ENCODE measurements around the gene LBP. TPM values are rescaled to one million over a fixed set of nuclear protein-coding genes. Genes with fewer than 3 reads are reported as not detected.

LBP gene
- total RNA-seq, 1 donor: 1.8 TPM

DNA sequence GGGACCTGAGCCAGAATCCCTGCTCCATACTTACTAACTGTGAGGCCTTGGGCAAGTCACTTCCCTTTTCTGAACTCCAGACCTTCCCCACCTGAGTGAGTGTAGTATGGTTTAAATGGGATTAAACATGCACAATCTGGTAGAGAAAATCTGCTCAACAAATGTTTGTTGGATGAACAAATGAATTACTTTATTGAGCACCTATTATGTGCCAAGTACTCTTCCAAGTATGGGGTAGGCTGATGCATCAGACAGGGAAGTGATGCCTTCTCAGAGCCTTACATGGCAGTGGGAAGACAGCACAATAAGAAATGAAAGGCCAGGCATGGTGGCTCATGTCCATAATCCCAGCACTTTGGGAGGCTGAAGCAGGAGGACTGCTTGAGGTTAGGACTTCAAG is 15.0 kb upstream of the LBP start:
- H3K27me3 ChIP-seq (ENCODE audit: insufficient read depth, low read length): peaks cover 42% of the 10 kb centered on the region
- TF ChIP-seq CTCF (IDR thresholded peaks at IDR 0.05; ENCODE audit: extremely low read depth, low read depth, low read length): no peak
- H3K4me3 ChIP-seq (ENCODE audit: insufficient read depth, low read length): no peak overlapping the region
- no peak overlapping the region for H3K27ac ChIP-seq (ENCODE audit: low read depth, low read length)
- no peaks in the 10 kb centered on the region for H4K20me1 ChIP-seq (ENCODE audit: insufficient read depth, low read length)
- no peaks in the 10 kb centered on the region for H3K36me3 ChIP-seq (ENCODE audit: insufficient read depth, low read length)
- H3K4me1 ChIP-seq (ENCODE audit: insufficient read depth, low read length): no peaks in the 10 kb centered on the region
- H2AFZ ChIP-seq (ENCODE audit: low read length): no peak overlapping the region
- H3K79me2 ChIP-seq (ENCODE audit: insufficient read depth, low read length): no peaks in the 10 kb centered on the region
- no peak for DNase-seq (ENCODE audit: insufficient read length, low spot score, missing footprints)
- no peaks in the 10 kb centered on the region for H3K9me3 ChIP-seq (ENCODE audit: low read depth, low read length)
- no peak overlapping the region for H3K4me2 ChIP-seq (ENCODE audit: insufficient read depth, low read length)

- no peak overlapping the region for H3K27ac ChIP-seq (ENCODE audit: low read depth, low read length)
- no peak overlapping the region for H3K4me3 ChIP-seq (ENCODE audit: insufficient read depth, low read length)
- DNase-seq (ENCODE audit: insufficient read length, low spot score, missing footprints): no peak
- no peaks in the 10 kb centered on the region for H3K79me2 ChIP-seq (ENCODE audit: insufficient read depth, low read length)
- H4K20me1 ChIP-seq (ENCODE audit: insufficient read depth, low read length): no peaks in the 10 kb centered on the region
- no peaks in the 10 kb centered on the region for H3K9me3 ChIP-seq (ENCODE audit: low read depth, low read length)
- H2AFZ ChIP-seq (ENCODE audit: low read length): no peak overlapping the region
- H3K4me2 ChIP-seq (ENCODE audit: insufficient read depth, low read length): no peak overlapping the region
- no peak for TF ChIP-seq CTCF (IDR thresholded peaks at IDR 0.05; ENCODE audit: extremely low read depth, low read depth, low read length)
- no peaks in the 10 kb centered on the region for H3K4me1 ChIP-seq (ENCODE audit: insufficient read depth, low read length)
- no peaks in the 10 kb centered on the region for H3K36me3 ChIP-seq (ENCODE audit: insufficient read depth, low read length)
- peaks cover 45% of the 10 kb centered on the region for H3K27me3 ChIP-seq (ENCODE audit: insufficient read depth, low read length)
Measured at GRCh38 chr20:38331814-38332213, 14.5 kb upstream of the LBP start.

- no peak overlapping the region for H3K27ac ChIP-seq (ENCODE audit: low read depth, low read length)
- DNase-seq (ENCODE audit: insufficient read length, low spot score, missing footprints): no peak
- H4K20me1 ChIP-seq (ENCODE audit: insufficient read depth, low read length): no peaks in the 10 kb centered on the region
- no peak overlapping the region for H2AFZ ChIP-seq (ENCODE audit: low read length)
- H3K36me3 ChIP-seq (ENCODE audit: insufficient read depth, low read length): no peaks in the 10 kb centered on the region
- H3K4me2 ChIP-seq (ENCODE audit: insufficient read depth, low read length): no peak overlapping the region
- no peak overlapping the region for H3K4me3 ChIP-seq (ENCODE audit: insufficient read depth, low read length)
- H3K4me1 ChIP-seq (ENCODE audit: insufficient read depth, low read length): no peaks in the 10 kb centered on the region
- peaks cover 49% of the 10 kb centered on the region for H3K27me3 ChIP-seq (ENCODE audit: insufficient read depth, low read length)
- H3K9me3 ChIP-seq (ENCODE audit: low read depth, low read length): peaks cover 5% of the 10 kb centered on the region
- no peaks in the 10 kb centered on the region for H3K79me2 ChIP-seq (ENCODE audit: insufficient read depth, low read length)
- no peak for TF ChIP-seq CTCF (IDR thresholded peaks at IDR 0.05; ENCODE audit: extremely low read depth, low read depth, low read length)
Measured at GRCh38 chr20:38334016-38334415, 12.3 kb upstream of the LBP start.

DNA sequence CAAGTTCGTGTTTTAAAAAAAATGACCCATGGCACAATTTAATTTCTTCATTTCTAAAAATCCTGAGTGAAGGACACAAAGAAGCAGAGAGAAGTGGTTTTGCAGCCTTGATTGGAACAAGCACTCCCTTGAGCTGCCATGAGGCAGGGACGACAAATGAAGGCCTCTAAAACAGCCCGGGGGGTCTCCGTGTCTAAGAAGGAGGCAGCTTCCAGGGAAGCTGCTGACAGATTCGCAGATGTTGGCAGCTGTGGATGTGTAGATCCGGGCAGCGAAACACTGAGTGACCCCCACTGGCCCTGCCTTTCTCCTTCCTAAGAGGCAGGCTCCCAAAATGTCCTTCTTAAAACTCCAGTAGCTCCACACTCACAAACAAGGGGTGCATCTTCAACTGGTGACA is 9.6 kb upstream of the LBP start:
- Histone ChIP-seq H3K27ac (ENCODE audit: low read depth, low read length) (no peak overlapping the region), H3K79me2 (ENCODE audit: insufficient read depth, low read length) (no peaks in the 10 kb centered on the region), H3K36me3 (ENCODE audit: insufficient read depth, low read length) (no peaks in the 10 kb centered on the region), H3K4me3 (ENCODE audit: insufficient read depth, low read length) (no peak overlapping the region), H3K4me1 (ENCODE audit: insufficient read depth, low read length) (no peaks in the 10 kb centered on the region), H3K4me2 (ENCODE audit: insufficient read depth, low read length) (no peak overlapping the region), H4K20me1 (ENCODE audit: insufficient read depth, low read length) (no peaks in the 10 kb centered on the region), H3K27me3 (ENCODE audit: insufficient read depth, low read length) (peaks cover 43% of the 10 kb centered on the region), H3K9me3 (ENCODE audit: low read depth, low read length) (peaks cover 5% of the 10 kb centered on the region), H2AFZ (ENCODE audit: low read length) (no peak overlapping the region)
- TF ChIP-seq CTCF (IDR thresholded peaks at IDR 0.05; ENCODE audit: extremely low read depth, low read depth, low read length): no peak
- DNase-seq (ENCODE audit: insufficient read length, low spot score, missing footprints): no peak

Data from osteoblast (primary cell).